Mammary epithelial cell (primary cell): ENCODE results near the gene CST4.

Source experiments
- EZH2 ChIP-seq: IDR thresholded peaks from 2 replicates; pipeline ENCODE4 v1.6.1; 2012; ENCODE audit warnings: low read length, inconsistent platforms, borderline replicate concordance
- TF ChIP-seq, protein P1 (sequence below), 2 donors: IDR thresholded peaks in 1 of 2; conservative IDR thresholded peaks in 1 of 2; 2 replicates each; pipeline ENCODE4 v1.5.1; 2011 to 2012; ENCODE audit warnings: inconsistent platforms in 2 of 2, low read length in 2 of 2, mild to moderate bottlenecking in 2 of 2, control low read depth in 1 of 2, low read depth in 1 of 2; ENCODE audit not compliant: insufficient read depth in 1 of 2; ENCODE audit errors: extremely low read depth in 1 of 2

DNA sequence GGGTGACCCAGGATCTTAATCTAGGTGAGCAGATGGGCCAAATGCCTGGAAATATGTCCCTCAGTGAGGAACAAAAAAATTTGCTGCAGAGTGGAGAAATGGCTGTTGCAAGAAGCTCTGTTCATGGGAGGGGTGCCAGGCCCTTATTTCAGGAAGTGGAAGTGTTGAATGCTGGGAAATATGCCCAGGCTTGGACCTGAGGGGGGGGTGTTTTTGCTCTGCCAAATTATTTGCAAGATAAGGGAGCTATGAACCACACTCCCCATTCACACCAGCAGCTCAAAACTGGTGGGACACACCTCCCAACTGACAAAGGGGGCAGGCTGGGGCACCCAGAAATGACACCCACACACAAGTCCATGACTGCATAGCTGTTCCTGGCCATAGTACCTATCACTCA lies 8.7 kb downstream of the CST4 start:
- TF ChIP-seq, protein P1, sequence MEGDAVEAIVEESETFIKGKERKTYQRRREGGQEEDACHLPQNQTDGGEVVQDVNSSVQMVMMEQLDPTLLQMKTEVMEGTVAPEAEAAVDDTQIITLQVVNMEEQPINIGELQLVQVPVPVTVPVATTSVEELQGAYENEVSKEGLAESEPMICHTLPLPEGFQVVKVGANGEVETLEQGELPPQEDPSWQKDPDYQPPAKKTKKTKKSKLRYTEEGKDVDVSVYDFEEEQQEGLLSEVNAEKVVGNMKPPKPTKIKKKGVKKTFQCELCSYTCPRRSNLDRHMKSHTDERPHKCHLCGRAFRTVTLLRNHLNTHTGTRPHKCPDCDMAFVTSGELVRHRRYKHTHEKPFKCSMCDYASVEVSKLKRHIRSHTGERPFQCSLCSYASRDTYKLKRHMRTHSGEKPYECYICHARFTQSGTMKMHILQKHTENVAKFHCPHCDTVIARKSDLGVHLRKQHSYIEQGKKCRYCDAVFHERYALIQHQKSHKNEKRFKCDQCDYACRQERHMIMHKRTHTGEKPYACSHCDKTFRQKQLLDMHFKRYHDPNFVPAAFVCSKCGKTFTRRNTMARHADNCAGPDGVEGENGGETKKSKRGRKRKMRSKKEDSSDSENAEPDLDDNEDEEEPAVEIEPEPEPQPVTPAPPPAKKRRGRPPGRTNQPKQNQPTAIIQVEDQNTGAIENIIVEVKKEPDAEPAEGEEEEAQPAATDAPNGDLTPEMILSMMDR (conservative IDR thresholded peaks at IDR 0.05 in 1 of 2, IDR thresholded peaks at IDR 0.05 in 1 of 2; ENCODE audit: extremely low read depth in 1 of 2, insufficient read depth in 1 of 2, low read depth in 1 of 2, low read length in 2 of 2): no peak
- no peak for TF ChIP-seq EZH2
